ENCODE measurements around the gene SMARCC1. TPM values are rescaled to one million over a fixed set of nuclear protein-coding genes. Genes with fewer than 3 reads are reported as not detected.

The SMARCC1 gene
- total and polyA plus RNA-seq, 4 donors = 11.7 to 83.0 (median 37.5) TPM

- no peak for TF ChIP-seq CTCF (IDR thresholded peaks at IDR 0.05; ENCODE audit: control extremely low read depth, extremely low read depth)
- Histone ChIP-seq H3K9me3 (ENCODE audit: control insufficient read depth in 4 of 4, insufficient read depth in 3 of 4, low read length in 3 of 4) (no peaks in the 10 kb centered on the region), H3K27me3 (ENCODE audit: control insufficient read depth in 3 of 3, insufficient read depth in 3 of 3, low read length in 2 of 3) (no peaks in the 10 kb centered on the region), H3K27ac (ENCODE audit: low read depth in 1 of 2, low read length in 1 of 2) (no peak overlapping the region), H3K9ac (ENCODE audit: insufficient read depth in 1 of 2, low read length in 2 of 2) (no peak overlapping the region), H3K4me1 (ENCODE audit: control insufficient read depth in 5 of 5, insufficient read depth in 5 of 5, low read length in 5 of 5) (no peaks in the 10 kb centered on the region), H3K4me3 (no peak overlapping the region), H3K36me3 (ENCODE audit: control insufficient read depth in 4 of 4, insufficient read depth in 4 of 4, low read length in 4 of 4) (peaks cover 3 to 15% (median 8%) of the 10 kb centered on the region in 4 donors)
- WGBS, 2 donors = 79 to 81% methylated on average over 2 of the region's 2 CpGs
- peak in 2 of 3 donors; percentile 6 to 11 for DNase-seq
- ATAC-seq (ENCODE audit: insufficient read depth, low FRiP score) = no peak
These were observed 117.2 kb downstream of the SMARCC1 start for GRCh38 chr3:47664519-47664918.

GRCh38 chr3:47663630-47664240 is 118.0 kb downstream of the SMARCC1 start:
- ATAC-seq (ENCODE audit: insufficient read depth, low FRiP score) = no peak
- Histone ChIP-seq H3K9ac (ENCODE audit: insufficient read depth in 1 of 2, low read length in 2 of 2) (no peak overlapping the region), H3K27ac (ENCODE audit: low read depth in 1 of 2, low read length in 1 of 2) (no peak overlapping the region), H3K27me3 (ENCODE audit: control insufficient read depth in 3 of 3, insufficient read depth in 3 of 3, low read length in 2 of 3) (no peaks in the 10 kb centered on the region), H3K4me3 (no peak overlapping the region), H3K36me3 (ENCODE audit: control insufficient read depth in 4 of 4, insufficient read depth in 4 of 4, low read length in 4 of 4) (peaks cover 3 to 17% (median 9%) of the 10 kb centered on the region in 4 donors), H3K9me3 (ENCODE audit: control insufficient read depth in 4 of 4, insufficient read depth in 3 of 4, low read length in 3 of 4) (no peaks in the 10 kb centered on the region), H3K4me1 (ENCODE audit: control insufficient read depth in 5 of 5, insufficient read depth in 5 of 5, low read length in 5 of 5) (no peaks in the 10 kb centered on the region)
- no peak for DNase-seq
- no peak for TF ChIP-seq CTCF (IDR thresholded peaks at IDR 0.05; ENCODE audit: control extremely low read depth, extremely low read depth)
- 86 to 93% methylated on average over 16 of the region's 16 CpGs for WGBS, 2 donors

DNA sequence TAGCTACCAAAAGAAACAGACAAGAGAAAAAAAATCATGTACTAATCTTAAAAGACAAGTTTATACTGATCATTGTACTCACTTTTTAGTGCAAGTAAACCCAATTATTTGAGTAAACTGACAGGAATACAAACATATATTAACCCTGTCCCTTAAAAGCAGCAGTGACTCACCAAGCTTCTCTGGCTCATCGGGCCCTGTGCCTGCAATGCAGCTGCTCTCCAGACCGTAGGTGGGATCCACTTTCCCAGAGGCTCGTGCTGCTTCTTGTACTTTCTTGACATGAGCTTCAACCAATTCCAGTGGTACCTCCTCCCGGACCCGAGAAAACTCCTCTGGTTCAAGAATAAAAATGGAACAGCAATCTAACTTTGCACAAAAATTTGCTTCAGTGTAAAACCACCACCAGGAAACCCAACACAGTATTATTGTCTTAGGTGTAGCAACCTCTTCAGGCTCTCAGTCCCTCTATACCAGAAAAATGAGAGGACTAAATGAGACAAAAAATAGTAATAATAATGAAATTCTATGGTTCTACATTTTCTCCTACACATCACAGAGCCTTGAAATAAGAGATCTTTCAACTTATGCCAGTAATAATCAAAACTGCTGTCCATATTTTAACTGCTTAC is 120.5 kb downstream of the SMARCC1 start:
- WGBS, 2 donors = 84 to 86% methylated on average over 5 of the region's 5 CpGs
- Histone ChIP-seq H3K4me1 (ENCODE audit: control insufficient read depth in 5 of 5, insufficient read depth in 5 of 5, low read length in 5 of 5) (no peaks in the 10 kb centered on the region), H3K27me3 (ENCODE audit: control insufficient read depth in 3 of 3, insufficient read depth in 3 of 3, low read length in 2 of 3) (no peaks in the 10 kb centered on the region), H3K27ac (ENCODE audit: low read depth in 1 of 2, low read length in 1 of 2) (no peak overlapping the region), H3K9ac (ENCODE audit: insufficient read depth in 1 of 2, low read length in 2 of 2) (no peak overlapping the region), H3K4me3 (no peak overlapping the region), H3K9me3 (ENCODE audit: control insufficient read depth in 4 of 4, insufficient read depth in 3 of 4, low read length in 3 of 4) (no peaks in the 10 kb centered on the region), H3K36me3 (ENCODE audit: control insufficient read depth in 4 of 4, insufficient read depth in 4 of 4, low read length in 4 of 4) (peaks cover 5 to 32% (median 17%) of the 10 kb centered on the region in 4 donors)
- no peak for ATAC-seq (ENCODE audit: insufficient read depth, low FRiP score)
- DNase-seq = no peak
- TF ChIP-seq CTCF (IDR thresholded peaks at IDR 0.05; ENCODE audit: control extremely low read depth, extremely low read depth) = no peak
